ENCODE results near the gene CD79B.
"Not testable (repeated sequence)": the region's sequence is repeated elsewhere in the genome, so short reads cannot be mapped to it uniquely, and the experiment has no call there.

CD79B gene

GRCh38 chr17:63907161-63907778 is 24.9 kb downstream of the CD79B start:
- not testable (repeated sequence) for H3K9me3 ChIP-seq (ENCODE audit: control insufficient read depth, low read length); H3K36me3 ChIP-seq (ENCODE audit: control insufficient read depth, insufficient read depth, low read length); H3K27ac ChIP-seq (ENCODE audit: low read depth, low read length, severe bottlenecking); H3K4me3 ChIP-seq (ENCODE audit: extremely low read depth, insufficient read depth, low read length, poor library complexity, severe bottlenecking); H3K4me1 ChIP-seq (ENCODE audit: control insufficient read depth, insufficient read depth, low read length, poor library complexity, severe bottlenecking)
- 74 to 83% methylated on average over 5 to 6 of the region's 12 CpGs for WGBS, 2 experiments (ENCODE audit: insufficient coverage in 2 of 2)

DNA sequence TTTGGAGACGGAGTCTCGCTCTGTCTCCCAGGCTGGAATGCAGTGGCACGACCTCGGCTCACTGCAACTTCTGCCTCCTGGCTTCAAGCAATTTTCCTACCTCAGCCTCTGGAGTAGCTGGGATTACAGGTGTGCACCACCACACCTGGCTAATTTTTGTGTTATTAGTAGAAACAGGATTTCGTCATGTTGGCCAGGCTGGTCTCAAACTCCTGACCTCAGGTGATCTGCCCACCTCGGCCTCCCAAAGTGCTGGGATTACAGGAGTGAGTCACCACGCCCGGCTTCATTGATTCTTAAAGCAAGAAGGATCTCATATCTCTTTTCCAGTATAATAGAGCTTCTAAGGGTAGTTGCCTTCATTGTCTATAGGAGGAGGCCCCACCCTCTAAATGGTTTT is 27.3 kb downstream of the CD79B start:
- H3K36me3 ChIP-seq (ENCODE audit: control insufficient read depth, insufficient read depth, low read length); H3K27ac ChIP-seq (ENCODE audit: low read depth, low read length, severe bottlenecking); H3K4me1 ChIP-seq (ENCODE audit: control insufficient read depth, insufficient read depth, low read length, poor library complexity, severe bottlenecking); H3K9me3 ChIP-seq (ENCODE audit: control insufficient read depth, low read length); H3K4me3 ChIP-seq (ENCODE audit: extremely low read depth, insufficient read depth, low read length, poor library complexity, severe bottlenecking): not testable (repeated sequence)
- WGBS, 2 experiments (ENCODE audit: insufficient coverage in 2 of 2) = 88 to 94% methylated on average over 5 to 7 of the region's 8 CpGs

- not testable (repeated sequence) for H3K27ac ChIP-seq (ENCODE audit: low read depth, low read length, severe bottlenecking); H3K36me3 ChIP-seq (ENCODE audit: control insufficient read depth, insufficient read depth, low read length); H3K4me3 ChIP-seq (ENCODE audit: extremely low read depth, insufficient read depth, low read length, poor library complexity, severe bottlenecking); H3K9me3 ChIP-seq (ENCODE audit: control insufficient read depth, low read length); H3K4me1 ChIP-seq (ENCODE audit: control insufficient read depth, insufficient read depth, low read length, poor library complexity, severe bottlenecking)
- 51 to 68% methylated on average over 2 to 4 of the region's 5 CpGs for WGBS, 2 experiments (ENCODE audit: insufficient coverage in 2 of 2)
Measured at GRCh38 chr17:63903787-63904201, 28.3 kb downstream of the CD79B start.

- WGBS, 2 experiments (ENCODE audit: insufficient coverage in 2 of 2) = 100% methylated on average over 2 of the region's 2 CpGs; no CpG with 5 or more reads in 1 of the 2 experiments
- not testable (repeated sequence) for H3K4me3 ChIP-seq (ENCODE audit: extremely low read depth, insufficient read depth, low read length, poor library complexity, severe bottlenecking)
Measured at GRCh38 chr17:63901971-63902370, 30.2 kb downstream of the CD79B start.

GRCh38 chr17:63898899-63899798 is 33.0 kb downstream of the CD79B start:
- H3K27ac ChIP-seq (ENCODE audit: low read depth, low read length, severe bottlenecking); H3K36me3 ChIP-seq (ENCODE audit: control insufficient read depth, insufficient read depth, low read length); H3K9me3 ChIP-seq (ENCODE audit: control insufficient read depth, low read length); H3K4me1 ChIP-seq (ENCODE audit: control insufficient read depth, insufficient read depth, low read length, poor library complexity, severe bottlenecking); H3K4me3 ChIP-seq (ENCODE audit: extremely low read depth, insufficient read depth, low read length, poor library complexity, severe bottlenecking): not testable (repeated sequence)
- WGBS, 2 experiments (ENCODE audit: insufficient coverage in 2 of 2) = 87 to 96% methylated on average over 3 to 4 of the region's 6 CpGs

More at GRCh38 chr17:63901971-63902370, 30.2 kb downstream of the CD79B start:
- not testable (repeated sequence) for H3K36me3 ChIP-seq (ENCODE audit: control insufficient read depth, insufficient read depth, low read length); H3K9me3 ChIP-seq (ENCODE audit: control insufficient read depth, low read length); H3K27ac ChIP-seq (ENCODE audit: low read depth, low read length, severe bottlenecking); H3K4me1 ChIP-seq (ENCODE audit: control insufficient read depth, insufficient read depth, low read length, poor library complexity, severe bottlenecking)

- H3K27ac ChIP-seq (ENCODE audit: low read depth, low read length, severe bottlenecking); H3K4me1 ChIP-seq (ENCODE audit: control insufficient read depth, insufficient read depth, low read length, poor library complexity, severe bottlenecking); H3K36me3 ChIP-seq (ENCODE audit: control insufficient read depth, insufficient read depth, low read length); H3K9me3 ChIP-seq (ENCODE audit: control insufficient read depth, low read length); H3K4me3 ChIP-seq (ENCODE audit: extremely low read depth, insufficient read depth, low read length, poor library complexity, severe bottlenecking): not testable (repeated sequence)
- no CpG with 5 or more reads among the region's 14 CpGs for WGBS, 2 experiments (ENCODE audit: insufficient coverage in 2 of 2)
Measured at GRCh38 chr17:63896524-63897354, 35.4 kb downstream of the CD79B start, which contains the start of gene CSH1. Gene CSH1, minus strand, starts transcription at chr17:63896574. Its CDS starts 63 bp downstream, at chr17:63896511.

DNA sequence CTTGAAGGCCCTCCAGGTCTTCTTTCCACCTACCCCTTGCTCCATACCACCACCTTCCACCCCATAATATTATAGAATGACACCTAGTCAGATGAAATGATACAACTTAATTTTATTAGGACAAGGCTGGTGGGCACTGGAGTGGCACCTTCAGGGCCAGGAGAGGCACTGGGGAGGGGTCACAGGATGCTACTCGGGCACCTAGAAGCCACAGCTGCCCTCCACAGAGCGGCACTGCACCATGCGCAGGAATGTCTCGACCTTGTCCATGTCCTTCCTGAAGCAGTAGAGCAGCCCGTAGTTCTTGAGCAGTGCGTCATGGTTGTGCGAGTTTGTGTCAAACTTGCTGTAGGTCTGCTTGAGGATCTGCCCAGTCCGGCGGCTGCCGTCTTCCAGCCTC is 37.3 kb downstream of the CD79B start:
- not testable (repeated sequence) for H3K4me3 ChIP-seq (ENCODE audit: extremely low read depth, insufficient read depth, low read length, poor library complexity, severe bottlenecking); H3K36me3 ChIP-seq (ENCODE audit: control insufficient read depth, insufficient read depth, low read length); H3K9me3 ChIP-seq (ENCODE audit: control insufficient read depth, low read length); H3K27ac ChIP-seq (ENCODE audit: low read depth, low read length, severe bottlenecking); H3K4me1 ChIP-seq (ENCODE audit: control insufficient read depth, insufficient read depth, low read length, poor library complexity, severe bottlenecking)
- 80 to 100% methylated on average over 1 to 2 of the region's 10 CpGs for WGBS, 2 experiments (ENCODE audit: insufficient coverage in 2 of 2)

DNA sequence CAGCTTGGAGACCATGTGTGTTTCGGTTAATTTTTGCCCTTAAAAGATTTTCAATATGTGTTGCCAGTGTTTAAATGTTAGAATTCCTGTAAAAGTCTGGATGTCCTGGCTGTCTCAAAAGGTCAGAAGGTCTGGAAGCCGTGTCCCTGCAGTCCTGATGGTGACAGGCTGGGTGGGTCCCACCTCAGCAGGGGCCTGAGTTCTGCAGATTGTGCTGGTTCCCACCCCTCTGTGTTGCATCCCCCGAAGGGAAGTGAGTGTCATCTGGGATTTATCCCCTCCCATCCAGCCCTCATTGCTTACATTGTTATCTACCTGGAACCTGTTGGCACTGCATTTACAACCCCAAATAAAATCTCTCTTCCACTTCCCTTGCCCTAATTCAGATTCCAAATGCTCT is 38.1 kb downstream of the CD79B start:
- not testable (repeated sequence) for H3K4me1 ChIP-seq (ENCODE audit: control insufficient read depth, insufficient read depth, low read length, poor library complexity, severe bottlenecking); H3K4me3 ChIP-seq (ENCODE audit: extremely low read depth, insufficient read depth, low read length, poor library complexity, severe bottlenecking); H3K9me3 ChIP-seq (ENCODE audit: control insufficient read depth, low read length); H3K36me3 ChIP-seq (ENCODE audit: control insufficient read depth, insufficient read depth, low read length); H3K27ac ChIP-seq (ENCODE audit: low read depth, low read length, severe bottlenecking)
- WGBS, 2 experiments (ENCODE audit: insufficient coverage in 2 of 2) = 100% methylated on average over 1 of the region's 3 CpGs

- H3K4me3 ChIP-seq (ENCODE audit: extremely low read depth, insufficient read depth, low read length, poor library complexity, severe bottlenecking); H3K36me3 ChIP-seq (ENCODE audit: control insufficient read depth, insufficient read depth, low read length); H3K9me3 ChIP-seq (ENCODE audit: control insufficient read depth, low read length); H3K27ac ChIP-seq (ENCODE audit: low read depth, low read length, severe bottlenecking); H3K4me1 ChIP-seq (ENCODE audit: control insufficient read depth, insufficient read depth, low read length, poor library complexity, severe bottlenecking): not testable (repeated sequence)
- WGBS, 2 experiments (ENCODE audit: insufficient coverage in 2 of 2) = 90 to 92% methylated on average over 4 of the region's 11 CpGs
Measured at GRCh38 chr17:63892316-63893037, 39.7 kb downstream of the CD79B start.
